Measurements from ENCODE around the gene NAV2.

NAV2 gene

DNA sequence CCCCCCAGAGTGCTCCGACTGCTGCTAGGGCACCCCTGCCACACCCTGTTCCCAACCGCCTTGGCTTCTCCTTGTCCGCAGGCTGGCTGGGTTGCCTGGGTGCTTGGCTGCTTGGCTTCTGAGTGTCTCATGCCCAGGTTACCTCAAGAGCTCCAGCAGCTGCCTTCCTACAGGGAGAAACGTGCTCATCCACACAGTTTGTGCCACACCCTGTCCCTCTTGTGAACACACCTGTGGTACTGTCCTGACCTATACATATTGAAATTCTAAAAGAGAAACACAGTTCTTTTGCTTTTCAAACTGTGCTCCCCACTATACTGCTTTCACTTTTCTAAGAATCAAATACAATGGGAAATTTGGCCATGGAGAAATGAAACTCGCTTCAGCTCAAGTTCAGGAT is 256.2 kb downstream of the NAV2 start:
- no peak overlapping the region for H3K4me3 ChIP-seq (ENCODE audit: low read depth, low read length)
- TF ChIP-seq POLR2A (IDR thresholded peaks at IDR 0.05; ENCODE audit: extremely low read depth, insufficient read length): no peak
- DNase-seq (ENCODE audit: low read depth): no peak

GRCh38 chr11:19970944-19971343 is 258.3 kb downstream of the NAV2 start:
- DNase-seq (ENCODE audit: low read depth): no peak
- no peak overlapping the region for H3K4me3 ChIP-seq (ENCODE audit: low read depth, low read length)
- TF ChIP-seq CTCF (IDR thresholded peaks at IDR 0.05; ENCODE audit: low read depth, low read length) (no peak), MYC (IDR thresholded peaks at IDR 0.05; ENCODE audit: low read depth, low read length) (no peak), POLR2A (IDR thresholded peaks at IDR 0.05; ENCODE audit: extremely low read depth, insufficient read length) (no peak), MAX (IDR thresholded peaks at IDR 0.05; ENCODE audit: low read depth, low read length) (no peak)

DNA sequence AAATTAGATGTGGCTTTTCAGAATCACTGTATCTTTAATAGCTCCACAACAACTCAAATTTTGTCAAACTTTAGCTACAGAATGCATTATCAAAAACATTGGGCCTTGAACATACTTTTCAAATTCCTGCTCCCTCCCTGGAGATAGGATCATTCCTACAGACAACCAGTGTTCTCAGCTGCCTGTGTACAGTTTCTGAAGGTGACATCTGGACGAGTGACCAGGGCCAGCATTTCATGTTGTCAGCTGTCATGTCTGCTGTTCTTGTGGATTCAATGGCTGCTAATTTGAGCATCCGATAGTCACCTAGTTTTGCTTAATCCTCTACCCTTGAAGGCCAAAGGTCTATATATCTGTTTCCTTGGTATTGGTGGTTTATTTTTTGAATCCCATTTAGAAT is 259.5 kb downstream of the NAV2 start:
- no peak for DNase-seq (ENCODE audit: low read depth)
- TF ChIP-seq CTCF (IDR thresholded peaks at IDR 0.05; ENCODE audit: low read depth, low read length) (no peak), MYC (IDR thresholded peaks at IDR 0.05; ENCODE audit: low read depth, low read length) (no peak), MAX (IDR thresholded peaks at IDR 0.05; ENCODE audit: low read depth, low read length) (no peak), POLR2A (IDR thresholded peaks at IDR 0.05; ENCODE audit: extremely low read depth, insufficient read length) (no peak)
- H3K4me3 ChIP-seq (ENCODE audit: low read depth, low read length): no peak overlapping the region

- TF ChIP-seq MYC (IDR thresholded peaks at IDR 0.05; ENCODE audit: low read depth, low read length) (no peak), MAX (IDR thresholded peaks at IDR 0.05; ENCODE audit: low read depth, low read length) (no peak), POLR2A (IDR thresholded peaks at IDR 0.05; ENCODE audit: extremely low read depth, insufficient read length) (no peak), CTCF (IDR thresholded peaks at IDR 0.05; ENCODE audit: low read depth, low read length) (no peak)
- no peak overlapping the region for H3K4me3 ChIP-seq (ENCODE audit: low read depth, low read length)
- no peak for DNase-seq (ENCODE audit: low read depth)
Measured at GRCh38 chr11:19972651-19973050, 260.0 kb downstream of the NAV2 start.

DNA sequence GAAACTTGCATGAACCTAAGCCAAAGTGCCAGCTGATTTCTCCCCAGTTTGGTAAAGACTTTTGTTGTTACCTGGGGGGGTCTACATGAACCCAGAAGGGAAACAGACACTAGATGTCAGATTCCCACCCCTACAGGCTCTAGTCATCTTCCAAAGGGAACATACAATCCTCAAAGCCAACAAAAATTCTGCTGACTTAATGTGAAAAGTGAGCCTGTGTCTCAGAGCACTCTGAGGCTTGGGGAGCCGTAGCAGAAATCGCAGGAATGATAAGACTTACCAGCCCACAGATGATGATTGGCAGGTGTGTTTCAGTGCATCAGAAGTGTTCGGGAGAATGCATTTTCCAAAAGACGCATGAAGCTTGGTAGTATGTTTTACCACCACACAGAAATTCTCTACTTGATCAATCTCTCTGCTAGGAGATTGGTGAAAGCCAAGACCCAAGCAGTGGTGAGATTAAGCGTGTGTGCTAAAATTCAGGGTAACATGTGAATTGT is 260.5 kb downstream of the NAV2 start:
- no peak overlapping the region for H3K4me3 ChIP-seq (ENCODE audit: low read depth, low read length)
- no peak for TF ChIP-seq POLR2A (IDR thresholded peaks at IDR 0.05; ENCODE audit: extremely low read depth, insufficient read length)
- no peak for TF ChIP-seq MYC (IDR thresholded peaks at IDR 0.05; ENCODE audit: low read depth, low read length)
- DNase-seq (ENCODE audit: low read depth): no peak

GRCh38 chr11:19974886-19975285 is 262.2 kb downstream of the NAV2 start:
- no peak for DNase-seq (ENCODE audit: low read depth)
- no peak for TF ChIP-seq MAX (IDR thresholded peaks at IDR 0.05; ENCODE audit: low read depth, low read length)
- TF ChIP-seq MYC (IDR thresholded peaks at IDR 0.05; ENCODE audit: low read depth, low read length): no peak
- no peak for TF ChIP-seq POLR2A (IDR thresholded peaks at IDR 0.05; ENCODE audit: extremely low read depth, insufficient read length)
- TF ChIP-seq CTCF (IDR thresholded peaks at IDR 0.05; ENCODE audit: low read depth, low read length): no peak
- H3K4me3 ChIP-seq (ENCODE audit: low read depth, low read length): no peak overlapping the region

GRCh38 chr11:19975414-19975990 is 262.9 kb downstream of the NAV2 start:
- no peak overlapping the region for H3K4me3 ChIP-seq (ENCODE audit: low read depth, low read length)
- DNase-seq (ENCODE audit: low read depth): no peak
- no peak for TF ChIP-seq MAX (IDR thresholded peaks at IDR 0.05; ENCODE audit: low read depth, low read length)
- no peak for TF ChIP-seq POLR2A (IDR thresholded peaks at IDR 0.05; ENCODE audit: extremely low read depth, insufficient read length)
- no peak for TF ChIP-seq CTCF (IDR thresholded peaks at IDR 0.05; ENCODE audit: low read depth, low read length)
- no peak for TF ChIP-seq MYC (IDR thresholded peaks at IDR 0.05; ENCODE audit: low read depth, low read length)

Data from NB4 (cell line).